ENCODE results near the gene SLC7A7.
A peak's percentile ranks its signal among the peaks of the same experiment; 100 is the strongest.

GRCh38 chr14:22852940-22853767 is 37.9 kb upstream of the SLC7A7 start:
- TF ChIP-seq POLR2A (IDR thresholded peaks at IDR 0.05): no peak
- peak; percentile 89 to 99 (median 94) for TF ChIP-seq CTCF (IDR thresholded peaks at IDR 0.05)
